Measurements from ENCODE around the gene DHPS. TPM values are rescaled to one million over a fixed set of nuclear protein-coding genes. Genes with fewer than 3 reads are reported as not detected.

The DHPS gene
- total RNA-seq, 1 donor from 2014 or later = 78.3 TPM

GRCh38 chr19:12675940-12676339 lies 5.7 kb downstream of the DHPS start:
- Histone ChIP-seq H3K4me2 (no peak overlapping the region), H3K36me3 (no peaks in the 10 kb centered on the region), H3K27ac (no peak overlapping the region), H3K9ac (no peak overlapping the region), H3K27me3 (no peaks in the 10 kb centered on the region), H3K4me3 (no peak overlapping the region), H3K9me3 (ENCODE audit: low read depth) (no peaks in the 10 kb centered on the region), H3K79me2 (ENCODE audit: low read depth) (peaks cover 10% of the 10 kb centered on the region), H2AFZ (replicated peaks) (no peak overlapping the region), H3K4me1 (no peaks in the 10 kb centered on the region), H3F3A (ENCODE audit: low read depth) (peaks cover 42% of the 10 kb centered on the region), H4K20me1 (ENCODE audit: low read depth) (peaks cover 6% of the 10 kb centered on the region)
- TF ChIP-seq EZH2phosphoT487 (IDR thresholded peaks at IDR 0.05) (no peak), EZH2 (IDR thresholded peaks at IDR 0.05) (no peak)
- H3K9me3 Mint-ChIP-seq = no peaks in the 10 kb centered on the region
- peaks cover 27% of the 10 kb centered on the region for H3K36me3 Mint-ChIP-seq
- DNase-seq (ENCODE audit: low spot score) = no peak
- H3K27ac Mint-ChIP-seq = no peak overlapping the region
- peaks cover 6% of the 10 kb centered on the region for H3K4me1 Mint-ChIP-seq
- no peak overlapping the region for H3K4me3 Mint-ChIP-seq
- peaks cover 9% of the 10 kb centered on the region for H3K27me3 Mint-ChIP-seq (ENCODE audit: insufficient read depth, low read depth)

DNA sequence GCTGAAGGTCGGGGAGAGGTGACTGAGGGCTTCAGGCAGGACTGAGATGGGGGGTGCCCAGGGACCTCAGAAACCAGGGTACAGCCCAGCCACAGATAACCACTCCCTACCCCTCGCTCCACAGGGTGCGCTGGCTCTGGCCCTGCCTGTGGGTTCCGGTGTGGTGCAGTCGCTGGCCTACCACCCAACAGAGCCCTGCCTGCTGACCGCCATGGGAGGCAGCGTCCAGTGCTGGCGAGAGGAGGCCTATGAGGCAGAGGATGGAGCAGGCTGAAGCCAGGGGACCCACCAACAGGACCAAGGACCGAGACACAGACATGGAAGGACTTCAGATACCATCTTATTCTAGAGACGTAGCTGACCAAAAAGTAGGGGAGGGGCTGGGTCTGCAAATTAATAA lies 6.3 kb downstream of the DHPS start:
- no peaks in the 10 kb centered on the region for H3K9me3 ChIP-seq (ENCODE audit: low read depth)
- DNase-seq (ENCODE audit: low spot score) = no peak
- no peak overlapping the region for H3K9ac ChIP-seq
- peaks cover 39% of the 10 kb centered on the region for H3F3A ChIP-seq (ENCODE audit: low read depth)
- H3K79me2 ChIP-seq (ENCODE audit: low read depth) = peaks cover 14% of the 10 kb centered on the region
- TF ChIP-seq CTCF (IDR thresholded peaks at IDR 0.05) = no peak
- TF ChIP-seq EZH2 (IDR thresholded peaks at IDR 0.05) = no peak
- no peak for TF ChIP-seq EZH2phosphoT487 (IDR thresholded peaks at IDR 0.05)
- no peak overlapping the region for H3K4me2 ChIP-seq
- no peak overlapping the region for H3K4me3 ChIP-seq
- peaks cover 6% of the 10 kb centered on the region for H4K20me1 ChIP-seq (ENCODE audit: low read depth)
- Mint-ChIP-seq H3K36me3 (peaks cover 26% of the 10 kb centered on the region), H3K4me1 (peaks cover 4% of the 10 kb centered on the region), H3K27me3 (ENCODE audit: insufficient read depth, low read depth) (peaks cover 8% of the 10 kb centered on the region), H3K27ac (no peak overlapping the region), H3K9me3 (no peaks in the 10 kb centered on the region), H3K4me3 (no peak overlapping the region)
- H3K27me3 ChIP-seq = no peaks in the 10 kb centered on the region
- no peak overlapping the region for H2AFZ ChIP-seq (replicated peaks)
- no peaks in the 10 kb centered on the region for H3K36me3 ChIP-seq
- no peaks in the 10 kb centered on the region for H3K4me1 ChIP-seq
- H3K27ac ChIP-seq = no peak overlapping the region

DNA sequence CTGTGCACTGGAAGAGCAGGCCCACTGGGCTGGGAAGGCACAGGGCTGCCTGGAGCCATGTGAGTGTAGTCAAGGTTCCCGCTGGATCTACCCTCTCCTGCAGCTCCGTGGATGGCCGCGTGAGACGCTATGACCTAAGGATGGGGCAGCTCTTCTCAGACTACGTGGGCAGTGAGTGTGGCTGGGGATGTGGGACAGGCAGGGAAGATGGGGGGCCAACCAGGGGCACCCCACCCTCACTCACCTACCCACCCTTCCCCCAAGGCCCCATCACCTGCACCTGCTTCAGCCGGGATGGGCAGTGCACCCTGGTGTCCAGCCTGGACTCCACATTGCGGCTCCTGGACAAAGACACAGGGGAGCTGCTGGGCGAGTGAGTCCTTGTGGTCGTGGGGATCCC lies 8.9 kb downstream of the DHPS start:
- TF ChIP-seq EZH2phosphoT487 (IDR thresholded peaks at IDR 0.05) (no peak), EZH2 (IDR thresholded peaks at IDR 0.05) (no peak), CTCF (IDR thresholded peaks at IDR 0.05) (no peak)
- no peak overlapping the region for H3K27ac ChIP-seq
- Mint-ChIP-seq H3K36me3 (peaks cover 15% of the 10 kb centered on the region), H3K4me3 (no peak overlapping the region), H3K27ac (no peak overlapping the region), H3K9me3 (no peaks in the 10 kb centered on the region), H3K27me3 (ENCODE audit: insufficient read depth, low read depth) (peaks cover 16% of the 10 kb centered on the region), H3K4me1 (peaks cover 21% of the 10 kb centered on the region)
- peaks cover 42% of the 10 kb centered on the region for H3F3A ChIP-seq (ENCODE audit: low read depth)
- no peaks in the 10 kb centered on the region for H3K4me1 ChIP-seq
- peaks cover 6% of the 10 kb centered on the region for H4K20me1 ChIP-seq (ENCODE audit: low read depth)
- H3K79me2 ChIP-seq (ENCODE audit: low read depth) = peaks cover 25% of the 10 kb centered on the region
- no peaks in the 10 kb centered on the region for H3K36me3 ChIP-seq
- H3K27me3 ChIP-seq = no peaks in the 10 kb centered on the region
- H3K4me2 ChIP-seq = no peak overlapping the region
- no peak overlapping the region for H3K9ac ChIP-seq
- DNase-seq (ENCODE audit: low spot score) = no peak
- no peaks in the 10 kb centered on the region for H3K9me3 ChIP-seq (ENCODE audit: low read depth)
- H3K4me3 ChIP-seq = no peak overlapping the region
- no peak overlapping the region for H2AFZ ChIP-seq (replicated peaks)

GRCh38 chr19:12670159-12670928 lies 11.3 kb downstream of the DHPS start:
- peaks cover 11% of the 10 kb centered on the region for H3K36me3 Mint-ChIP-seq
- Histone ChIP-seq H3K27ac (no peak overlapping the region), H2AFZ (replicated peaks) (peak overlapping the region; percentile 100), H3K4me1 (peaks cover 7% of the 10 kb centered on the region), H4K20me1 (ENCODE audit: low read depth) (peaks cover 2% of the 10 kb centered on the region), H3K9ac (peak overlapping the region; percentile 87), H3F3A (ENCODE audit: low read depth) (peaks cover 28% of the 10 kb centered on the region), H3K9me3 (ENCODE audit: low read depth) (no peaks in the 10 kb centered on the region), H3K4me2 (peak overlapping the region; percentile 92), H3K79me2 (ENCODE audit: low read depth) (peaks cover 43% of the 10 kb centered on the region), H3K27me3 (no peaks in the 10 kb centered on the region), H3K4me3 (peak overlapping the region; percentile 87), H3K36me3 (no peaks in the 10 kb centered on the region)
- DNase-seq (ENCODE audit: low spot score) = no peak
- peak overlapping the region; percentile 99 for H3K27ac Mint-ChIP-seq
- no peaks in the 10 kb centered on the region for H3K9me3 Mint-ChIP-seq
- peak overlapping the region; percentile 97 for H3K4me3 Mint-ChIP-seq
- peaks cover 16% of the 10 kb centered on the region for H3K27me3 Mint-ChIP-seq (ENCODE audit: insufficient read depth, low read depth)
- TF ChIP-seq CTCF (IDR thresholded peaks at IDR 0.05) (no peak), EZH2 (IDR thresholded peaks at IDR 0.05) (no peak), EZH2phosphoT487 (IDR thresholded peaks at IDR 0.05) (no peak)
- peaks cover 35% of the 10 kb centered on the region for H3K4me1 Mint-ChIP-seq
